Right lobe of liver (tissue), 6 donors: ENCODE results near the gene CHKB. TPM values are rescaled to one million over a fixed set of nuclear protein-coding genes. Genes with fewer than 3 reads are reported as not detected.

Source experiments
- ATAC-seq, 4 donors: fragments of 200-7000 bp; cut with Tn5 transposase; one replicate each; pipeline ENCODE4 v1.9.1; 2020; ENCODE audit warnings: mild to moderate bottlenecking in 4 of 4, moderate library complexity in 4 of 4
- DNase-seq, 3 donors: peaks; one replicate each; pipeline ENCODE4 v3.0.0-alpha.2; 2020
- H3K27ac ChIP-seq, 3 donors: fragments of 200-600 bp; one replicate each; pipeline ENCODE4 v1.8.0; 2022
- H3K27me3 ChIP-seq, 2 donors: fragments of 200-600 bp; one replicate each; pipeline ENCODE4 v1.8.0; 2022
- H3K36me3 ChIP-seq, 4 donors: fragments of 200-600 bp; sonication (generic) in 1 of 4; one replicate each; pipeline versions ENCODE4 v1.5.1 to v1.8.0; 2017 to 2022; ENCODE audit warnings: control low read depth in 1 of 4
- H3K4me1 ChIP-seq, 4 donors: fragments of 200-600 bp; sonication (generic) in 1 of 4; one replicate each; pipeline versions ENCODE4 v1.5.1 to v1.8.0; 2017 to 2022; ENCODE audit warnings: control low read depth in 1 of 4
- H3K4me3 ChIP-seq, 3 donors: fragments of 200-600 bp; one replicate each; pipeline ENCODE4 v1.8.0; 2022
- H3K9me3 ChIP-seq, 4 donors: fragments of 200-600 bp; sonication (generic) in 1 of 4; one replicate each; pipeline versions ENCODE4 v1.5.1 to v1.8.0; 2017 to 2022; ENCODE audit warnings: control low read depth in 1 of 4
- CTCF ChIP-seq, 4 donors: fragments of 200-600 bp in 3 of 4; fragments of 450-650 bp in 1 of 4; IDR thresholded peaks; one replicate each; pipeline versions ENCODE4 v1.5.1 to v1.8.0; 2016 to 2022; ENCODE audit warnings: antibody characterized with exemption in 4 of 4, mild to moderate bottlenecking in 2 of 4
- POLR2A ChIP-seq: fragments of 450-650 bp; IDR thresholded peaks from one replicate; pipeline ENCODE4 v1.6.1; 2017; ENCODE audit warnings: antibody characterized with exemption, mild to moderate bottlenecking
- WGBS: methylation state at CpG from one replicate; pipeline ENCODE4 v1.1.6; 2018; ENCODE audit warnings: low coverage, low lambda C conversion rate; ENCODE audit not compliant: insufficient coverage; ENCODE audit errors: missing lambda C conversion rate; 5-methylcytosine and 5-hydroxymethylcytosine counted together
- intact Hi-C, 2 donors: fragments of 100-400 bp; cut with DNase I; formaldehyde crosslinking; loops; one replicate each; pipeline versions ENCODE4 v1.11.2 to v1.14.1; 2022
- total RNA-seq, 6 experiments: library from RNA; depleted of rRNA in 2 of 6; stranded (reverse); fragments of >200 nt in 2 of 6; fragmentation: NEBNext Ultra II Directional in 3 of 6; extraction: Animal tissue kit (Norgen Biotek cat#: 25700) in 3 of 6; gene quantifications; one replicate each; pipeline versions ENCODE4 v1.1.0 to v1.2.4, GENCODE V29; 2016 to 2023
- donor health status: DM: no; HTN: yes; CAD: no.
- donor health status: DM: no; HTN: no; CAD: no.
- donor health status: DM: no; HTN: no; CAD: no.
- donor health status: DM: no; HTN: yes; CAD: no.
- donor health status: DM: no; HTN: yes; CAD: no.

The CHKB gene
- total RNA-seq, 6 experiments from 2014 or later, result 10.9 to 43.4 (median 26.7) TPM

GRCh38 chr22:50568626-50569025, 14.0 kb downstream of the CHKB start:
- 43% methylated on average over 5 of the region's 7 CpGs for WGBS
- TF ChIP-seq CTCF (IDR thresholded peaks at IDR 0.05) (no peak), POLR2A (peak; percentile 19)
- peaks cover 0 to 11% (median 2%) of the 10 kb centered on the region in 4 donors for H3K36me3 ChIP-seq
- no peak overlapping the region for H3K4me3 ChIP-seq
- H3K4me1 ChIP-seq, result peaks cover 0 to 38% (median 20%) of the 10 kb centered on the region in 4 donors
- intact Hi-C loops, result no loop called here
- no peaks in the 10 kb centered on the region for H3K27me3 ChIP-seq
- no peaks in the 10 kb centered on the region for H3K9me3 ChIP-seq
- ATAC-seq, result peak; percentile 76 to 83 (median 78)
- peak in 2 of 3 donors; percentile 67 to 79 for DNase-seq
- H3K27ac ChIP-seq, result peak overlapping the region; percentile 89 to 93 (median 90)

GRCh38 chr22:50567721-50568252, 14.9 kb downstream of the CHKB start:
- H3K27ac ChIP-seq, result peak overlapping the region; percentile 89 to 93 (median 90)
- WGBS, result 86% methylated on average over 3 of the region's 7 CpGs
- DNase-seq, result no peak

GRCh38 chr22:50564289-50564688, 18.4 kb downstream of the CHKB start:
- DNase-seq (no peak), ATAC-seq (no peak)
- Histone ChIP-seq H3K36me3 (no peaks in the 10 kb centered on the region), H3K9me3 (no peaks in the 10 kb centered on the region), H3K4me3 (peak overlapping the region; percentile 49 to 68 (median 60)), H3K4me1 (peaks cover 0 to 24% (median 12%) of the 10 kb centered on the region in 4 donors), H3K27me3 (no peaks in the 10 kb centered on the region), H3K27ac (peak overlapping the region; percentile 67 to 93 (median 88))
- intact Hi-C loops, result no loop called here
- 42% methylated on average over 10 of the region's 11 CpGs for WGBS
- TF ChIP-seq CTCF (IDR thresholded peaks at IDR 0.05) (no peak), POLR2A (no peak)

More at GRCh38 chr22:50567721-50568252, 14.9 kb downstream of the CHKB start:
- Histone ChIP-seq H3K36me3 (peaks cover 0 to 11% (median 2%) of the 10 kb centered on the region in 4 donors), H3K27me3 (no peaks in the 10 kb centered on the region), H3K9me3 (no peaks in the 10 kb centered on the region), H3K4me3 (no peak overlapping the region), H3K4me1 (peaks cover 0 to 39% (median 20%) of the 10 kb centered on the region in 4 donors)
- TF ChIP-seq POLR2A (no peak), CTCF (IDR thresholded peaks at IDR 0.05) (no peak)
- no peak for ATAC-seq
- intact Hi-C loops, result no loop called here

- Histone ChIP-seq H3K4me3 (peak overlapping the region; percentile 49 to 68 (median 60)), H3K27ac (peak overlapping the region; percentile 67 to 93 (median 88)), H3K9me3 (no peaks in the 10 kb centered on the region), H3K36me3 (no peaks in the 10 kb centered on the region), H3K27me3 (no peaks in the 10 kb centered on the region), H3K4me1 (peaks cover 0 to 18% (median 9%) of the 10 kb centered on the region in 4 donors)
- ATAC-seq, result peak; percentile 33 to 60 (median 48)
- 10% methylated on average over 16 of the region's 17 CpGs for WGBS
- intact Hi-C loops, result no loop called here
- DNase-seq, result peak in 2 of 3 donors; percentile 75
- TF ChIP-seq POLR2A, result no peak
- no peak for TF ChIP-seq CTCF (IDR thresholded peaks at IDR 0.05)
Observed at GRCh38 chr22:50563413-50564160, 19.1 kb downstream of the CHKB start.
